ENCODE measurements around the gene GLDN. TPM values are rescaled to one million over a fixed set of nuclear protein-coding genes. Genes with fewer than 3 reads are reported as not detected.

The GLDN gene
- polyA plus RNA-seq (2013, experiment 1 of 2; ENCODE audit: insufficient read length): not detected
- not detected for polyA plus RNA-seq (2013, experiment 2 of 2; ENCODE audit: insufficient read length)

DNA sequence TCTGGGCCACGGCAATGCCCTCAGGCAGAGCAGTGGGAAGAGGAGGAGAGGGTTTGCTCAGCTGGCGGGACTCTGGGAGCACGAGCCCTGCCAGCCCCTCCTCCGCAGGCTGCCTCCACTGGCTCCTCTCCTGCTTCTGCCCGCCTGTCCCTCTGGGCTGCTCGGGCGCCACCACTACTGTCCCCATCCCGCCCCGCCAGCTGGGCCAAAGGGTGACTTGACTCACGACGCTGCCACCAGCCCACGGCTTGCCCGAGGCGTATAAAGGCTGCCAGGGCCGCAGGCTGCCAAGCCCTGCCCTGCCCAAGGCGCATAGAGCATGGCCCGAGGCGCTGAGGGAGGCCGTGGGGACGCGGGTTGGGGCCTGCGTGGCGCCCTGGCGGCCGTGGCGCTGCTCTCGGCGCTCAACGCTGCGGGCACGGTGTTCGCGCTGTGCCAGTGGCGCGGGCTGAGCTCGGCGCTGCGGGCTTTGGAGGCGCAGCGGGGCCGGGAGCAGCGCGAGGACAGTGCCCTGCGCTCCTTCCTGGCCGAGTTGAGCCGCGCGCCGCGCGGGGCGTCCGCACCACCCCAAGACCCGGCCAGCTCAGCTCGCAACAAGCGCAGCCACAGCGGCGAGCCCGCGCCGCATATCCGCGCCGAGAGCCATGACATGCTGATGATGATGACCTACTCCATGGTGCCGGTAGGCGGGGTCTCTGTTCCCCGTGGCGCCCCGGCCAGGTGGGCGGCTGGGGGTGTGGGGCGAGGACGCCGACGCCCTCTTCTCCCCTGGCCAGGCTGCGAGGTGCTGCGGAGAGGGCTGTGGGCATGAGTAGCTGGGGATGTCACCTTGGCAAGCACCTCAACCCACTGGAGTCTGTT is at the start of gene GLDN:
TSS of gene GLDN (plus strand) at position 290 of the 861 bp plus-strand sequence. CDS start at position 320, 30 bp downstream.
- peak; percentile 13 for DNase-seq

GRCh38 chr15:51298620-51299019 is 42.8 kb upstream of the GLDN start:
- no peak for DNase-seq

DNA sequence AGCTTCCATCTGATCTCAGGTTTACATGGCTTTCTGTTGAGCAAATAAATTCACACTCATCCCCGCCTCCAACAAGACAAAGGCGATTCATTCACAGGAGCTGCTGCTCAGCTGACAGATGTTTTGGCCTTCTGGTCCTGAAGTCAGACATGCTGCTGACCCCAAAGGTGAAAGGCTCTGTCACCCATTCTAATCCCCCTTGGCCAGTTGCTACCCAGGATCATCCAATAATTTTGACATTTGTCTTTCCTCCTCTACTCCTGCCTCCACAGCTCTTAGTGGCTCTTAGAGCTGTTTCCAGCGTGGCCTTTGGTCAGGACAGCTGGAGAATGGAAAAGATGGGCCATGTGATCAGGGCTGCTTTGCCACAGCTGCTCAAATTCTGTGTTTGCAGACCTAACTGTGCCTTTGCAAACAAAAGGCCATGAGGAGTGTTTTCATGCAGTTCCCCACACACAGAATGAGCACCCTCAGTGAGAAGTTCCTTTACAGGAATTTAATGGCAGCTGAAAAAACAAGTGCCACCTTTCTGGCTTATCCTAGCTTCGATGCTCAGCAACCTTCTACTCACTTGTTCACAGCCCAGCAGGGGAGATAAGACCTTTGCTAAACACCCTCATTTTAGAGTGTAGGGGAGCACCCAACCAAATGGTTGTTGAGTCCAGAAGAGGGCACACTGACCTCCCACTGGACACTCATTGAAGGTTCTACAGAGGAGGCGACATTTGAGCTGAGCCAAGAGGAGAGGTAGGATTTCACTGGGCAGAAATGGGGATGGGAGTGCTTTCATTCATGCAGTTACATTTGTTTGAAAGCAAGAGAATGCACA is 42.1 kb upstream of the GLDN start:
- no peak for DNase-seq

GRCh38 chr15:51302480-51302879 is 39.0 kb upstream of the GLDN start:
- DNase-seq: no peak

DNA sequence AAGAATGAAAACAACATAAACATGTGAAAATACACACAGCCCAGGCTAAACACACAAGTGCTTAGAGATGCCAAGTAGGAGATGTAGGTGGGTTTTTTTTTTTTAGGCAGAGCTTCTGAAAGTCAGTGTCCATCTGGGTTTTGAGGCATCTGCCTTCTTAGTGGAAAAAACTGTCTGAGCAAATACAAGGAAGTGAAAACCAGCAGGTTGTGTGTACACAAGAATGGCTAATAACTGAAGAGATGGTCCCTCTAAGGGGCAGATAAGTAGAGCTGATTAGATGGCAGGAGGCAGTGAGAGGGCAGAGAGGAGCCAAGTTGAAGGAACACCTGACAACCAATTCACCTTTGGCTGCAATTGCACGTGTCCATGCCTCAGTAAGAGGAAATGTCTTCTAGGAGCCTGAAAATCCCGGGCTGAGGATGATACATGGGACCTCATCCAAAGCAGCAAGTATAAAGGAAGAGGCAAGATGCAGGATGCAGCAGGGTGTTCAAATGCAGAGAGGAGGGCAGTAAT is 37.9 kb upstream of the GLDN start:
- DNase-seq: no peak

GRCh38 chr15:51307325-51307724 is 34.1 kb upstream of the GLDN start:
- no peak for DNase-seq

- no peak for DNase-seq
These were observed 33.6 kb upstream of the GLDN start for GRCh38 chr15:51307811-51308210.

GRCh38 chr15:51310064-51310463 is 31.4 kb upstream of the GLDN start:
- DNase-seq: peak; percentile 68

DNA sequence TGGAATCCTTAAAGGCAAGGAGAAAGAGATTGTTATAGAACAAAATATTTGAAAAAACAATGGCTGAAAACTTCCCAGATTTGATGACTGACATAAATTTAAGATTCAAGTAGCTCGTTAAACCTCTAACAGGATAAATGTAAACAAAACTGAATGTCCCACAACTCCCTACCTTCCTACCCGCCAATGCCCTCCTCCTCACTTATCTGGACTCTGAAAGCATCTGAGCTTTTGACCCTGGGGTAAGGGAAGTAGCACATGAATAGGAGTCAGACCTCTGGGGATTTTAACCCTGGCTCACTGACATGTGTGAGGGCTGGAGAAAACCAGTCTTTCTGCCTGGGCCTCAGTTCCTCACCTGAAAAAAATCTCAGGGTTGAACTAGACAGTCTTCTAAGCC is 29.9 kb upstream of the GLDN start:
- DNase-seq: no peak

GRCh38 chr15:51312166-51313073 is 29.0 kb upstream of the GLDN start:
- peak; percentile 30 for DNase-seq

DNA sequence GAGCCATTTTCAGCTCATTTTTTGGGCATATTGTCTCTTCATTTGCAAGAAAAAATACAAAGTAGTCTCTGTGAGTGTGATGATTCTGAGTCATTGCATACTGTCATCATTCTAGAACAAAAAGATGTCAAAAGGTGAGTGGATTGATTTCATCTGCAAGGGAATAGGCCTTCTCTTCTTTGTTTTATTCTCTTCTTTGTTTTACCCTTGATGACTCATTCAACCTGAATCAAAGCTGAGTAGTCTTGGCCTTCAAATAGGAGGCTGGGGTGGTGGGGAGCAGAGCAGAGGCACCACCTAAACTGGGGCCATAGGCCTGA is 28.4 kb upstream of the GLDN start:
- DNase-seq: peak; percentile 26

DNA sequence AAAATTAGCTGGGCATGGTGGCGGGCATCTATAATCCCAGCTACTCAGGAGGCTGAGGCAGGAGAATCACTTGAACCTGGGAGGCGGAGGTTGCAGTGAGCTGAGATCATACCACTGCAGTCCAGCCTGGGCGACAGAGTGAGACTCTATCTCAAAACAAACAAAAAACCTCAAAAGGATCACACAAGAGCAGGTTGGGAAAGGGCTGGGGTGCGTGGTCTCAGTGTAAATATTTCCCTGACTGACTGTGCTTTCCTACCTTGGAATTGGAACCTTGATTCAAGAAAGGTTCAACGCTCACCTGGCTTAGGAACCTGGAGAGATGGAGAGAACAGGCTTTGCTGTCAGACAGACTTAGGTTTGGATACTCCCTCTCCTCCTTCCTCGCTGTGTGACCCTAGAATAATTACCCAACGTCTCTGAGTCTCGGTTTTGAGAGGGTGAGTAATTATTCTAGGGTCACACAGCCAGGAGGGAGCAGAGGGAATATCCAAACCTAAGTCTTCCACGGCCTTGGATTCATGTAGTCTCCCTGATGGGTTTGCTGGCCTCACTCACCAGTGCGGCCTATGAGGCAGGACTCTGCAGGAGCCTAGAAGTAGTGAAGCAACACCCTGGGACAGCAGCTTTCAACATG is 27.7 kb upstream of the GLDN start:
- DNase-seq: no peak

DNA sequence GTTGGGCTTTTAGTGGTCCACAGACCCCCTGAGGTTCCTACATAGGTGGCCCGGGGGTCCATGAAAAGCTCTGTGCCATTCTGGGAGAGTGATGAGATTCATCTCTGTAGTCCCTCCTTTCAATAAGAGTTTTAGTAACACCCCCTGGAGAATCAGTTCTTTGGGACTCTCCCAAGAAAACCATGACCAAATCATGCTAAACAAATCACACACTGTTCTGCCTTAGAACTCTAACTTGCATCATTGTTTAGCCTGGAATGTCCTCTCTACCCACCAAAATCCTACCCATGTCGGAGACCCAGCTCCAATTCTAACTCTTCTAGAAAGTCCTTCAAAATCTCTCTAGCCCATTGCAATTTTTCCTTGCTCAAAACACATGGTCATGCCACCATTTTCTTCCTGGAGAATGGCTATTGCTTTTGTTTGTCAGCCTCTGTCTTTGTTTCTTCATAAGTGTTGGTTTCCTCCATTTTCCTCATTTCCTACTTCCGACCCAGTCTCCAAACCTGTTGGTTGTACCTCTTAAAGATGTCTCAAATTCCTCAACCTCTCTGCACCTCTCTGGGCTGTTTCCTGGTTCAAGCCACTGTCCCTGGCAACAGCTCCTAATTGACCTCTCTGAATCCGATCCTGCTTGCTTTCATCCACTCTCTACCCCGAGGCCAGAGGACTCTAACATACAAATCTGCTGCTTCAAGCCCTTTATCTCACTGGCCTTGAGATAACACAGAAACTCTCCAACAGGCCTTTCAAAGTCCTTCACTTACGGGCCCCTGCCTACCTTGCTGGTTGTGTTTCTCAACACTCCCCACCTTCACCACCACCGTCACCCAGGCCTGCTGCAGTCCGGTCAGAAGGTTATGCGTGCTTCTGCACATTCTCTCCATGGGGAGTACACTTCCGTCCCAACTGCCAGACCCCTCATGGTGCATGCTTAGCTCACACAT is 26.8 kb upstream of the GLDN start:
- no peak for DNase-seq

DNA sequence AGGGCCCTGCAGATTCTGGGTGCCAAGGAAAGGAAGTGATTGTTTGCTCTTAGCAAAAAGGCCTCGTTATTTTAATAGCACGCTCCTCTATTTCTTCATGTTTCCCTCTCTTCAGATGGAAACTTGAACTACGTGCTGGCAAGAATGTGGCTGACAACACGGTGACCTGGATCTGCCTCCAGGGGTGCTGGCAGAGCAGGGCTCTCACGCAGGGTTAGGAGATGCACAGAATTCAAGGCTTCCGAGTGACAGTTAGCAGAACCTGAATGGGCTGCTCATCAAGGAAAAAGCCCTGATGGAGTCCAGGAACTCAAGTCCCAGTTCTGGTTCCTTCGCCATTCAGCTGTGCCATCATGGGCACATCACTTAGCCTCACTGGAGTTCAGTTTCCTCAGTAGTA is 25.7 kb upstream of the GLDN start:
- no peak for DNase-seq

GRCh38 chr15:51316636-51317035 is 24.8 kb upstream of the GLDN start:
- no peak for DNase-seq

DNA sequence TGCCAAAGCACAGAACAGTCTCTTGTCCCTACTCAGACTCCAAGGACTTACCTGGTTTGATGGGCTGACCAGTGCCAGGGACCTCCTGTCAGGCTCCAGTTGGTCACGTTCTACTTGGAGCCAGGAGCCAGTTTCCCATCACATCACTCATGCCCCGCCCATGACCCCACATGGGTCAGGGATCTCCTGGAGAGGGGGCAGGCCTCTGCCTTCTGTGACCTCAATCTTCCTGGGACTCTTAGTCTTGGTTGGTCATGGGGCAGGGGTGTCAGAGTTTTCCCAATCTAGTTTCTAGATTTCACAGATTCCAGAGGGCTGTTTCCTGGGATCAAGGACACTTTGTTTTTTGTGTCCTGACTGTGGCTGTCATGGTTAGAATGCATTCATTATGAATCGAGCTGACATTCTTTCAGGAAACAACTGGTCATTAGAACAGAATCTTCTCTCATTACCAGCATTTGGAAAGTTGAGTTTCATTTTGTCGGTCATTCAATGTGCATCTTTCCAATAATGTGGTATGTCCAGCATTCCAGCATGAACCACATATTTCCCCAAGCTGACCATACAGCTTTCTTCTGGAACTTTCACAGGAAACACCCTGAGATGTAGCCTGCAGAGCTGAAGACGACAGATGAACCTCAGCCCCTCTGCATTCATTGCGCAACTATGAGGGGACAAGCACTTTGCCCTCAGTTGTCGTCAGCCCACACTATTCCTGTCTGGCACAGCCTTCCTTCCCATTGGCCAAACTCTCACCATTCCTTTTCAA is 22.9 kb upstream of the GLDN start:
- no peak for DNase-seq

DNA sequence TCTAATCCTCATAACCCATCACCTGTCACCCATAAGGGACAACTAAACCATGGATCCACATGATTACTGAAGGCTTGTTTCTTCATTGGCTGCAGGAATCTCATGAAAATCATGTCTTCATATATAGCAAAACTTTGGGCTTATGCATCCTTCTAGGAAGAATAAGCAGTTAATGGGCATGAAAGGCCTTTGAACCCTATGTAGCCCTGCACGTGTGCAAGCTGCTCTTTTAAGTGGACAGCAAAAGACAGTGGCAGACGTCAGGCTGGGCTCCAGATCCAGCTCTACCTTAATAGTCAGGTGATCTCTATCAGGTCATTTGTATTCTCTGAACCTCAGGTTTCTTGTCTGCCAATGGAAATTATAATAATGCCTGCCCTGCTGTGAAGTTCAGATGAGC is 21.9 kb upstream of the GLDN start:
- DNase-seq: no peak

- no peak for DNase-seq
These were observed 20.6 kb upstream of the GLDN start for GRCh38 chr15:51320843-51321242.

DNA sequence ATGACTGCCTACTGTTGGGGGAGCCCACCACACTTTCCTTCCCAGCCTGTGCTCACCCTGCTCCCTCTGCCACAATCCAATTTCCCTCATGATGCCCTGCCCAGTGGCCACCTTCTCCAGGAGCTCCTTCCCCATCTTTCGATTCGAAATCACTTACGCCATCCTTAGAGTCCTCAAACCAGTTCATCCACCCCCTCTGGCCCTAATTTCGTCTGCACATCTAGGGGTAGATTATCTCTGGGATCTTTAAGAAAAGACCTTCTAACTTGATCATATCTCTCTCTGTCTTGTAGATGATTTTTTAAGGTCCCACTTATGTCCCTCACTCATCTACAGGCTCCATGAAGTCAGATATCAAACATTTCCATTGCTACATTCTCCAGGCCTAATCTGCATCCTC is 20.1 kb upstream of the GLDN start:
- DNase-seq: no peak
